Measurements from ENCODE around the gene RNFT2. TPM values are rescaled to one million over a fixed set of nuclear protein-coding genes. Genes with fewer than 3 reads are reported as not detected.

Gene RNFT2
- polyA plus RNA-seq, 1 donor (not counting 4 experiments of a cell fraction or from before 2014, with no cell fraction given): 0.96 TPM

DNA sequence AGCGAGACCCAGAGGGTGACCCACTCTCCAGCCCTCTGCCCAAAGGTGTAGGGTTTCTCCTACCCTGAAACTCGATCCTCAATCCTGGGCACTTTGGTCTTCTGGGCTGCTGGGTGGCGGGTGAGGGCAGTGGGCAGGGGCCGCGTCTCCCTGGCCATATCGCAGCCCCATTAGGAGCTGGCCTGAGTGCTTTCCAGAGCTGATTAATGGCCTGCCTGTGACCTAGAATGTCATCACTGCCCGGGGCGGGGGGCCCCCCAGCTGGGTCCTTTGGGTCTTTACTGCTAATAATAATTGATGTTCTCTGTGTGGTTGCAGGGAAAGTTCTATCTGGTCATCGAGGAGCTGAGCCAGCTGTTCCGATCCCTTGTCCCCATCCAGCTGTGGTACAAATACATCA, 95.4 kb downstream of the RNFT2 start:
- H2AFZ ChIP-seq (ENCODE audit: control insufficient read depth, low read length): no peak overlapping the region
- DNase-seq (ENCODE audit: low read depth, low spot score) (no peak), FAIRE-seq (no peak)
- TF ChIP-seq EZH2 (IDR thresholded peaks at IDR 0.05; ENCODE audit: low read length): no peak
- H4K20me1 ChIP-seq (ENCODE audit: control insufficient read depth, extremely low read depth, insufficient read depth, low read length): no peaks in the 10 kb centered on the region
- H3K79me2 ChIP-seq (ENCODE audit: control insufficient read depth, insufficient read depth, low read length): no peaks in the 10 kb centered on the region
- no peak overlapping the region for H3K9ac ChIP-seq (ENCODE audit: control insufficient read depth, extremely low read depth, insufficient read depth, low read length)
- H3K27me3 ChIP-seq (ENCODE audit: control insufficient read depth, extremely low read depth, insufficient read depth, low read length): no peaks in the 10 kb centered on the region
- no peak overlapping the region for H3K4me3 ChIP-seq (ENCODE audit: control insufficient read depth in 2 of 3, extremely low read depth in 1 of 3, insufficient read depth in 2 of 3, low read depth in 1 of 3, low read length in 3 of 3)
- no peak overlapping the region for H3K27ac ChIP-seq (ENCODE audit: control insufficient read depth, insufficient read depth, low read length)
- H3K4me1 ChIP-seq (ENCODE audit: control insufficient read depth, extremely low read depth, insufficient read depth, low read length): no peaks in the 10 kb centered on the region
- H3K4me2 ChIP-seq (ENCODE audit: control insufficient read depth, extremely low read depth, insufficient read depth, low read depth, low read length): no peak overlapping the region
- H3K36me3 ChIP-seq (ENCODE audit: control insufficient read depth in 2 of 2, extremely low read depth in 1 of 2, insufficient read depth in 2 of 2, low read length in 2 of 2): no peaks in the 10 kb centered on the region
- no peaks in the 10 kb centered on the region for H3K9me3 ChIP-seq (ENCODE audit: control insufficient read depth, low read depth, low read length)
- dilution Hi-C loops (cut with MboI; ENCODE audit: extremely low pct_ligation_motif_present, low sequenced_read_pairs): no loop called here
- H3K9me1 ChIP-seq (ENCODE audit: control insufficient read depth, extremely low read depth, insufficient read depth, low read length): no peaks in the 10 kb centered on the region

DNA sequence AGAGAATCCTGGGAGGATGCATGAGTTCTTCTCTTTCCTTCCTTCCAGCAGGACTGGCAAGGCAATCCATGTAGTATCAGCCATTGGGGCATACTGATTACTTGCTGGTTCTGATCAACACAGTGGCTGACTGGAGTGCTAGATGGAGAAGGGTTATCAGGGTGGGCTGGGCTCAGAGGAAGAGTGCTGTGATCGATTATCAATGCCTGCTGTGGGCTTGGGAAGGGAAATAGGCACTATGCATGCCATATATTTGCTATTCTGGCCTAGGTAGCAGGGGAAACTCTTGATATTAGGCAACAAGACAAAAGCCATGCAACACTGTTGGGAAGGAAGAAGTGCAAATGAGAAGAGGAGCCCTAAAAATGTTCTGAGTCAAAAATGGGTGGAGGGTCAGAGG, 97.4 kb downstream of the RNFT2 start:
- Histone ChIP-seq H3K36me3 (ENCODE audit: control insufficient read depth in 2 of 2, extremely low read depth in 1 of 2, insufficient read depth in 2 of 2, low read length in 2 of 2) (no peaks in the 10 kb centered on the region), H3K27me3 (ENCODE audit: control insufficient read depth, extremely low read depth, insufficient read depth, low read length) (no peaks in the 10 kb centered on the region), H3K4me2 (ENCODE audit: control insufficient read depth, extremely low read depth, insufficient read depth, low read depth, low read length) (no peak overlapping the region), H3K79me2 (ENCODE audit: control insufficient read depth, insufficient read depth, low read length) (no peaks in the 10 kb centered on the region), H4K20me1 (ENCODE audit: control insufficient read depth, extremely low read depth, insufficient read depth, low read length) (no peaks in the 10 kb centered on the region), H3K27ac (ENCODE audit: control insufficient read depth, insufficient read depth, low read length) (no peak overlapping the region), H3K4me1 (ENCODE audit: control insufficient read depth, extremely low read depth, insufficient read depth, low read length) (no peaks in the 10 kb centered on the region), H2AFZ (ENCODE audit: control insufficient read depth, low read length) (no peak overlapping the region), H3K9me1 (ENCODE audit: control insufficient read depth, extremely low read depth, insufficient read depth, low read length) (no peaks in the 10 kb centered on the region), H3K9me3 (ENCODE audit: control insufficient read depth, low read depth, low read length) (no peaks in the 10 kb centered on the region), H3K9ac (ENCODE audit: control insufficient read depth, extremely low read depth, insufficient read depth, low read length) (no peak overlapping the region), H3K4me3 (ENCODE audit: control insufficient read depth in 2 of 3, extremely low read depth in 1 of 3, insufficient read depth in 2 of 3, low read depth in 1 of 3, low read length in 3 of 3) (no peak overlapping the region)
- DNase-seq (ENCODE audit: low read depth, low spot score): no peak
- TF ChIP-seq, protein P1, sequence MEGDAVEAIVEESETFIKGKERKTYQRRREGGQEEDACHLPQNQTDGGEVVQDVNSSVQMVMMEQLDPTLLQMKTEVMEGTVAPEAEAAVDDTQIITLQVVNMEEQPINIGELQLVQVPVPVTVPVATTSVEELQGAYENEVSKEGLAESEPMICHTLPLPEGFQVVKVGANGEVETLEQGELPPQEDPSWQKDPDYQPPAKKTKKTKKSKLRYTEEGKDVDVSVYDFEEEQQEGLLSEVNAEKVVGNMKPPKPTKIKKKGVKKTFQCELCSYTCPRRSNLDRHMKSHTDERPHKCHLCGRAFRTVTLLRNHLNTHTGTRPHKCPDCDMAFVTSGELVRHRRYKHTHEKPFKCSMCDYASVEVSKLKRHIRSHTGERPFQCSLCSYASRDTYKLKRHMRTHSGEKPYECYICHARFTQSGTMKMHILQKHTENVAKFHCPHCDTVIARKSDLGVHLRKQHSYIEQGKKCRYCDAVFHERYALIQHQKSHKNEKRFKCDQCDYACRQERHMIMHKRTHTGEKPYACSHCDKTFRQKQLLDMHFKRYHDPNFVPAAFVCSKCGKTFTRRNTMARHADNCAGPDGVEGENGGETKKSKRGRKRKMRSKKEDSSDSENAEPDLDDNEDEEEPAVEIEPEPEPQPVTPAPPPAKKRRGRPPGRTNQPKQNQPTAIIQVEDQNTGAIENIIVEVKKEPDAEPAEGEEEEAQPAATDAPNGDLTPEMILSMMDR (optimal IDR thresholded peaks at IDR 0.05 in 1 of 3, IDR thresholded peaks at IDR 0.05 in 1 of 3, conservative IDR thresholded peaks at IDR 0.05 in 1 of 3; ENCODE audit: extremely low read depth in 1 of 3, insufficient read depth in 2 of 3, low read length in 3 of 3): no peak
- no peak for TF ChIP-seq EZH2 (IDR thresholded peaks at IDR 0.05; ENCODE audit: low read length)
- no peak for FAIRE-seq
- dilution Hi-C loops (cut with MboI; ENCODE audit: extremely low pct_ligation_motif_present, low sequenced_read_pairs): no loop called here

DNA sequence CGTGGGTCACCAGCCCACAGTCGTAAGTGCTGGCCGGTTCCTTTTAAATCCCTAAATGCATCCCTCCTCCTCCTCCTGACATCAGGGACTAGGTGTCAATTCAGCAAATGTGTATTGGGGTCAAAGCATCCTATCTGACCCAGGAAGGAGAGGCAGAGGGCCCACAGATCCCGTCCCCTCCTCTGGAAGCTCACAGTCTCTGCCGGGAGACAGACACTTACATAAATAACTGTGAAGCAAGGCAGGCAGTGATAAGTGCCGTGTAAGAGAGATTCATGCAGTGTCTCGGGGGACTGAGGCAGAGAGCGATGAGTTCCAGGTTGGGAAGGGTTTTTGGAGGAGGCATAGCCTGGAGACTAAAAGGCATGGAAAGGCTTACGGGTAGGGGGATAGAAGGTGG, 99.0 kb downstream of the RNFT2 start:
- no peaks in the 10 kb centered on the region for H3K9me1 ChIP-seq (ENCODE audit: control insufficient read depth, extremely low read depth, insufficient read depth, low read length)
- no peak overlapping the region for H3K4me2 ChIP-seq (ENCODE audit: control insufficient read depth, extremely low read depth, insufficient read depth, low read depth, low read length)
- no peaks in the 10 kb centered on the region for H3K36me3 ChIP-seq (ENCODE audit: control insufficient read depth in 2 of 2, extremely low read depth in 1 of 2, insufficient read depth in 2 of 2, low read length in 2 of 2)
- no peaks in the 10 kb centered on the region for H3K27me3 ChIP-seq (ENCODE audit: control insufficient read depth, extremely low read depth, insufficient read depth, low read length)
- no peaks in the 10 kb centered on the region for H3K9me3 ChIP-seq (ENCODE audit: control insufficient read depth, low read depth, low read length)
- TF ChIP-seq EZH2 (IDR thresholded peaks at IDR 0.05; ENCODE audit: low read length): no peak
- TF ChIP-seq, protein P1 (optimal IDR thresholded peaks at IDR 0.05 in 1 of 3, IDR thresholded peaks at IDR 0.05 in 1 of 3, conservative IDR thresholded peaks at IDR 0.05 in 1 of 3; ENCODE audit: extremely low read depth in 1 of 3, insufficient read depth in 2 of 3, low read length in 3 of 3): no peak
- H4K20me1 ChIP-seq (ENCODE audit: control insufficient read depth, extremely low read depth, insufficient read depth, low read length): no peaks in the 10 kb centered on the region
- no peaks in the 10 kb centered on the region for H3K79me2 ChIP-seq (ENCODE audit: control insufficient read depth, insufficient read depth, low read length)
- H3K4me1 ChIP-seq (ENCODE audit: control insufficient read depth, extremely low read depth, insufficient read depth, low read length): no peaks in the 10 kb centered on the region
- DNase-seq (ENCODE audit: low read depth, low spot score): no peak
- H3K27ac ChIP-seq (ENCODE audit: control insufficient read depth, insufficient read depth, low read length): no peak overlapping the region
- FAIRE-seq: no peak
- H3K9ac ChIP-seq (ENCODE audit: control insufficient read depth, extremely low read depth, insufficient read depth, low read length): no peak overlapping the region
- dilution Hi-C loops (cut with MboI; ENCODE audit: extremely low pct_ligation_motif_present, low sequenced_read_pairs): no loop called here
- H2AFZ ChIP-seq (ENCODE audit: control insufficient read depth, low read length): no peak overlapping the region
- no peak overlapping the region for H3K4me3 ChIP-seq (ENCODE audit: control insufficient read depth in 2 of 3, extremely low read depth in 1 of 3, insufficient read depth in 2 of 3, low read depth in 1 of 3, low read length in 3 of 3)

All from keratinocyte (primary cell).